AG09319 (cell line): ENCODE results near the gene SLX4IP.

Experiments
- DNase-seq: peaks from one replicate; pipeline ENCODE4 v3.0.0-alpha.2; 2010; ENCODE audit warnings: low read depth; ENCODE audit errors: extremely low read depth
- CTCF ChIP-seq: IDR thresholded peaks from 2 replicates; pipeline ENCODE4 v1.5.1; 2011; ENCODE audit warnings: low read depth, mild to moderate bottlenecking, inconsistent platforms, low read length, moderate library complexity

SLX4IP gene

DNA sequence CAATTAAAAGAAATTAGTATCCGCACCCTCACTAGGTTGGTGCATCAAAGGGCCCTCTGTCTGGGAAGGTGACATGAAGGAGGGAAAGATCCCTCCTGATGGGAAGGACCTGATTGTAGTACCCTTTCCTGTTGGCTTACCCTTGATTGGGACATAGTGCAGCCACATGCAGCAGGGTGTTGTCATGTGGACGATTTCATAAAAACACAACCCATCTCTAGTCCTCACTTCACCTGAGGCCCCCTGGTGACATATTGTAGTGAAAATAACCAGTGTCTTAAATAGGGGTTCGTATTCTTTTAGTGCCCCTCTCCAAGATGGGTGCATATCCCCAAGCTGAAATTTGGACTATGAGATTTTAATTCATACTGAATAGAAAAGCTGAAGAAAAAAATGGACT, 97.3 kb downstream of the SLX4IP start:
- DNase-seq = no peak
- TF ChIP-seq CTCF = no peak

DNA sequence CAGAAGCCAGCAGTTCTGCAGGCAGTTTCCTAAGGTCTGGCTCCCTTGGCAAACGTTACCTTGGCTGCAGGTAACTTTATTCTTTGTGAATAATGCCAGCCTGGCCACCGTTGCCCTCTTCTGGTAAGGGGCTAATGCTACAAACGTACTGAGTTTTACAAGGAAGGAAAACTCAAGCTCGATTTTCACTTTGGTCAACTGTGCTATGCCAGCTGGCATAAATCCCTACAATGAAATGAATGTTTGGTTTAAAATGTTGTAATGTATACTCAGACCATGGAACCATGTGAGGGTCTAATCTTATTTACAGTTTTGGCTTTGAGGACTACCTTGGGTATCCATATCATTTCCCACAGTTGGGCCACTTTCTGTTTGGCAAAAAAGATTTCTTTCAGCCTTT, 101.4 kb downstream of the SLX4IP start:
- TF ChIP-seq CTCF = peak; percentile 52
- DNase-seq = peak; percentile 64

DNA sequence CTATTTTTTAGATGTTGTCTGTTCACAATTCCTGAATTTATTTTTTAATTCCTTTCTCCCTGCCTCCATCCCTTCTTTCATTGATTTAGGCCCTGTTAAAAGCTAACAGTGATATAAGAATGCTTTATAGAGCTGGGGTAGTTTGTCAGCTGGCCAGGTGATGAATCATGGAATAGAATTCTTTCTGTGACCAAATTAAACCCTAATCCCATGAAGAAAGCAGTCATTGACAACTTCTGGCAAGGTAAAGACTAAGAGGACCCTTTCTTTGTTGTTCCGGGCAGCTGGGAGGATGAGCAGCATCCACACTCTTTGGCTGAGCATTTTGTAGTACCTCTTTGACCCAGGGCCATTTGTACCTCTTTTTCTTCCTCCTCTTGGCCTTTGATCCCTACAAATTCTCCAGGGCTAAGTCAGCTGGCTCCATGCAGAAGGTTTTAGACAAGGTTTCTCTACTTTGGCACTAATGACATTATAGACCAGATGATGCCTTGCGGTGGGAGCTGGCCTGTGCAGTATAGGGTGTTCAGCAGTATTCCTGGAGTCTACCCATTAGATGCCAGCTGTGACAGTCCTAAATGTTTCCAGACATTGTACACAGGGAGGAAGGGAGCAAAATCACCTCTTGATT, 102.9 kb downstream of the SLX4IP start:
- no peak for TF ChIP-seq CTCF
- DNase-seq = no peak

DNA sequence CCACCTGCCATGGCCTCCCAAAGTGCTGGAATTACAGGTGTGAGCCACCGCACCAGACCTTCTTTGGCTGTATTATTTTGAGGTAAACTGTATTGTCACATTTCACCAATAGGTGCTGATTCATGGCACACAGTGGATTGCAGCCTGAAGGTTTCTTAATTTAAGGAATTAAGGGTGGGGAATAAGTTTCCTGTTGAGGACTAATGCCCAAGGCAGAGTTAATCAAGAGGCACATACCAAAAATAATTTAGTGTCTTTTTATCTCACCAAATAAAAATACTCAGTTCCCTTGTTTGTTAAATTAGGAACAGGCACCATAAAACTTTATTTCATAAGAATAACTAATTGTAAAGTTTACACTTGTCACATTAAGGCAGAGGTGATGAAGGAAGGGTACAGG, 103.7 kb downstream of the SLX4IP start:
- TF ChIP-seq CTCF = no peak
- no peak for DNase-seq

DNA sequence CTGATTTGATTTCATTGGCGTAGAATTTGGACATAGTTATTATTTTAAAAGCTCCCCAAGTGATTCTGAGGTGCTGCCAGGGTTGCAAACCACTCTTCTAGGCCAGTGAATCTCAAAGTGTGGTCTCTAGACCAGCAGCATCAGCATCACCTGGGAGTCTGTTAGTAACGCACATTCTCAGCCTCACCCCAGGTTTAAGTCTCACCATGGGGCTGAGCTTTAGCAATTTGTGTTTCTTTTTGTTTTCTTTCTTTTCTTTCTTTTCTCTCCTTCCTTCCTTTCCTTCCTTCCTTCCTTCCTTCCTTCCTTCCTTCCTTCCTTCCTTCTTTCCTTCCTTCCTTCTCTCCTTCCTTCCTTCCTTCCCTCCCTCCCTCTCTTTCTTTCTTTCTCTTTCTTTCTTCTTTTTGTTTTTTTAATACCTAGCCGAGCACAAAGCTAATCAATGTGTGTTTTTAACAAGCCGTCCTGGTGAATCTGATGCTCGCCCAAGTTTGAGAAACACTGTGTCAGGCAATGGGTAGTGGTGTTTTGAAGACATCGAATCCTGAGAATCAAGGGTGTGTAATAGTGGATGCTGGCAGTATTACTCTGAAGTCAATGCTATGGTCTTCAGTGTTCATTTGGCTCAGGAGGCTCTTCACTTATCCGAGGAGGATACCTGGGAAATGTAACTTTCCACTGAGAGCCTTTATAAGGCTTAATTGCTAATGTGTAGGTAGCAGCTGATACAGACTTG, 104.9 kb downstream of the SLX4IP start:
- TF ChIP-seq CTCF = no peak
- DNase-seq = no peak

GRCh38 chr20:10540636-10541493, 105.8 kb downstream of the SLX4IP start:
- DNase-seq = no peak
- no peak for TF ChIP-seq CTCF
